HG02798 (cell line): ENCODE results near the gene P2RX4.
"Not testable (repeated sequence)": the region's sequence is repeated elsewhere in the genome, so short reads cannot be mapped to it uniquely, and the experiment has no call there.

ENCODE experiments used
- ATAC-seq: cut with Tn5 transposase; IDR thresholded peaks from one replicate; pipeline ENCODE4 v1.9.1; 2021; ENCODE audit warnings: mild to moderate bottlenecking; ENCODE audit not compliant: unreplicated experiment, poor library complexity

P2RX4 gene

DNA sequence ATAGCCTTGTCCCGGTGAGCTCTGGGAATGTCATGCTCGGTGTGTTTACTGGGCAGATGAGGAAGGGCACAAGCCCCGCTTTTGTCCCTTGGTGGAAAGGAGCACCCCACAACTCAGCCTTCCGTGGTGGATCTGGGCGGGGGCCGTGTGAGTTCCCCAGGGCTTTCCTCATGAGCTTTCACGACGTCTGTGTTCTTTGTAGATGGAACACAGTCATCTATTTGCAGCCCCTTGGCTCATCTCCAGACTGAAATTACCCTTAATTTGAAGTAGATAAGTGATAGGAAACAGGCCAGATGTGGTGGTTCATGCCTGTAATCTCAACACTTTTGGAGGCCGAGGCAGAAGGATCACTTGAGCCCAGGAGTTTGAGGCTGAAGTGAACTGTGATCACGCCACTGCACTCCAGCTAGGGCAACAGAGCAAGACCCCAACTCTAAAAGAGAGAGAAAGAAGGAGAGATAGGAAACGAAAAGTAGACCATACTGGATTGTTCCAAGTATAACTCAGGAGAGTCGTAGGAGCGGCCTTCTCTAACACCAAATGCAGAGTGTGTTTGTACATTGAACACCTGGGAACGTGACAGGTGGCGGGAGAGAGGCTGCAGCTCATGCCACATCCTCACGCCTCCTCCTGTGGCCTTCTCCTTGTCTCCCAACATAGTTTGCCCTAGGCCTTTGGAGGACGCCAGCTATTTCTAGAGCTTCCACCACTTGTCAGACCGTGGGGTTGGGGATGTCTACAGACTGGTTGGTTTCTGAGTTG, 8.8 kb downstream of the P2RX4 start:
- no peak for ATAC-seq

DNA sequence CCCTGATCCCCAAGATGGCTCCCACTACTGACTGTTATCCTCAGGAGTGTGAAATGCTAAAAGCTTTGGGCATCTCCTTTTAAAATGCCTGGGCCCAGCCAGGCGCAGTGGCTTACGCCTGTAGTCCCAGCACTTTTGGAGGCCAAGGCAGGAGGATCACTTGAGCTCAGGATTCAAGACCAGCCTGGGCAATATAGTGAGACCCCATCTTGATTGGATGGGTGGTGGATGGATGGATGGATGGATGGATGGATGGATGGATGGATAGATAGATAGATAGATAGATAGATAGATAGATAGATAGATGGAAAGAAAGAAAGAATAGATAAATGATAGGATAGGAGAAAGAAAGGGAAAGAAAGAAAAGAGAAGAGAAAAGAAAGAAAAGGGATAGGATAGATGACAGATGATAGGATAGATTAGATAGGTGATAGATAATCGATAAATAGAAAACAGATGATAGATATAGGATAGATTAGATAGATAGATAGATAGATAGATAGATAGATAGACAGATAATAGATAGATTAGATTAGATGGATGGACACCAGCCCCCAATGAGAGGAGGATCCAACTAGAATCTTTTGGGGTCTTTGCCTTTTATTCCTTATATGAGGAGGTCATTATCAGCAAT, 9.5 kb downstream of the P2RX4 start:
- ATAC-seq: no peak

DNA sequence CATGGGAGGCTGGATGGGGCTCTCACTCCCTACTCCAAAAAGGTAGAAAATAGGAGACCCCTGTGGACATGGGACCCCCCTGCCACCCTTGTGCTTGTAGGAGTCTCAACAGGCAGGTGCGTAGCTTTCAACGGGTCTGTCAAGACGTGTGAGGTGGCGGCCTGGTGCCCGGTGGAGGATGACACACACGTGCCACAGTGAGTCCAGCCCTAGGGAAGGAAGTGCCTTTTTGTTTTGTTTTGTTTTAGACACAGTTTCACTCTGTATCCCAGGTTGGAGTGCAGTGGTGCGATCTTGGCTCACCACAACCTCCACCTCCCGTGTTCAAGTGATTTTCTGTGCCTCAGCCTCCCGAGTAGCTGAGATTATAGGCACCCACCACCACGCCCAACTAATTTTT, 12.9 kb downstream of the P2RX4 start:
- no peak for ATAC-seq

DNA sequence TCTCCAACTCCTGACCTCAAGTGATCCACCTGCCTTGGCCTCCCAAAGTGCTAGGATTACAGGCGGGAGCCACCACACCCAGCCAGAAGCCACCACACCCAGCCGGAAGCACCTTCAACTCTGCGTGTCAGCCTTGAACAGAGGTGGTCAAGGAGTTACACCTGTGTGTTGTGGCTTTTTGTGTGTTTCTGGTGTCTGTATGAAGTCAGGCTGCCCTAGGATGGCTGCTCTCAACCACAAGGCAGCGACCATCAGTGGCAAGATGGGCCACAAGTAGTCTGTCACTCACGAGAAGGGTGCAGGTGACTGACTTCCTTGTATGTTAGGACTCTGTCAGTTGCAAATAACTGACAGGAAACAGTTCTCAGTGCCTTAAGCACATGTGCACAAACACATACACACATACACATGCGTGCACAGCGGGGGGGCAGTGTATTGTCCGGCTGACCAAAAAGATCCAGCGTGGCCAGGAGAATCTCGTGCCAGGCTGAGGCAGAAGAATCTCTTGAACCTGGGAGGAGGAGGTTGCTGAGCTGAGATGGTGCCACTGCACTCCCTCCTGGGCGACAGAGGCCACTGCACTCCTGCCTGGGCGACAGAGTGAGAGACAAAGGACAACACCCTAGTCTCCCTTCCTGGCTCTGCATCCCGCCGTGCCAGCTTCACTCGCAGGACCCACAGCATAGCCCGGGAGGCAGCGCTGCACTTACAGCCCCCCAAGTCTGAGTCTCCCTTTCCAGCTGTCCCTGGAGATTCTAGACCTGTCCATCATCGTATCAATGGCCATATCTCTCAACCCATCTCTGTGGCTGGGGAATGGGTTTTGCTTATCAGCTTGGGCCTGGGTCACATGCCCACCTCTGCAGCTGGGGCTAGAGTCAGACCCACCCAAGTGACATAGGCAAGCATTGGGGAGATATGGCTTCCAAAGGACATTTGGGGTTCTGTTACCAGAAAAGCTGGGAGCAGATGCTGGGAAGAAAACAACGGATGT, 13.7 kb downstream of the P2RX4 start:
- no peak for ATAC-seq

DNA sequence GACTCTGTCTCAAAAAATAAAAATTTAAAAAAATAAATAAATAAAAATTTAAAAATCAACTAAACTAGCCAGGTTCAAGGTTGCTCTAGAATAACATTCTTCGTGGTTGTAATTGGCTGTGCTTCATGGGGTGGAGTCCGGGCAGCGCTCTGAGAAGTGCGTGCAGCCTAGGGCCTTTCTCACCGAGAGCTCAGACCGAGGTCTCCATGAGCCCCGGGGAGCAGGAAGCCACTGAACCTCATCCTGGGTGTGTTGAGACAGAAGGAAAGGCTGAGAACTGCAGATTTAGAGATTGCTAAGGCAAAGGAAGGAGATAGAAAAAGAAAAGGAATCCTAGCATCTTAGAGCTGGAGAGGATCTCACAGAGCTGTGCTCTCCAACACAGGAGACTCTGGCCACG, 14.7 kb downstream of the P2RX4 start:
- no peak for ATAC-seq

DNA sequence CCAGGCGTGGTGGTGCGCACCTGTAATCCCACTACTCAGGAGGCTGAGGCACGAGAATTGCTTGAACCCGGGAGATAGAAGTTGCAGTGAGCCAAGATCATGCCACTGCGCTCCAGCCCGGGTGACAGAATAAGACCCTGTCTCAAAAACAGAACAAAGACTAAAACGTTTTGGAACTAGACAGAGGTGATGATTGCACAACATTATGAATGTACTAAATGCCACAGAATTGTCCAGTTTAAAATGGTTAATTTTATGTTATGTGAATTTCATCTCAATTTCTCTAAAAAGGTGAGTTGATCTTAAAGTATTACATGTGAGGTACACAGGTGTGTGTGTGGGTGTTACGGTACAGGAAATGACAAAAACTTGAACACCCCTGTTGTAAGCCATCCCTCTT, 16.5 kb downstream of the P2RX4 start:
- no peak for ATAC-seq

DNA sequence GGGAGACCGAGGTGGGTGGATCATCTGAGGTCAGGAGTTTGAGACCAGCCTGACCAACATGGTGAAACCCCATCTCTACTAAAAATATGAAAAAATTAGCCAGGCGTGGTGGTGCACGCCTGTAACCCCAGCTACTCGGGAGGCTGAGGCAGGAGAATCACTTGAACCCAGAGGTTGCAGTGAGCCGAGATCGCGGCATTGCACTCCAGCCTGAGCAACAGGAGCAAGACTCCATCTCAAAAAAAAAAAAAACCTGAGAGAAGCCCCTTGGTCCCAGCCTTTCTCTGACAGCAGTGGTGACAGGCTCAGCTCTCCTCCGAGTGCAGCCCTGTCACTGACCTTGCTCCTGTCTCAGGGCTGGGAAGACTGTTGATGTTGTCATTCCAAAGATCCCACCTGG, 16.9 kb downstream of the P2RX4 start:
- ATAC-seq: not testable (repeated sequence)

DNA sequence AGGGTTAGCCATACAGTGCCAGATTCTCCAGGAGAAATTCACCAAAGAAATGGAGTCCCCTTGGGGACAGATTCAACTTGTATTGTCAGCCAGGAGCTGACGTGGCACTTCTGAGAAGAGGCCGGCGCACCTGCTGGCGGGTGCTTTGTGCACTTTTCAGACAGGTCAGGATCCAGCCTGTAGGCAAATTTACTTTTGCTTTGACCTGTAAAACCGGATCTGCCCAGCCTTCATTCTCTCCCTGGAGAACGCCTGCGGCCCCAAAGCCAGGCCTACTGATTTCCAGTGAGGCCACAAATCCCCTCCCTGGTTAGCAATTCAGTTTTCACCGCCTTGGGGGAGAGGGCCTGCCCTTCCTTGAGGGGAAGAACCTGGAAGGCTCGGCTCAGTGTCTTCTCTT, 17.4 kb downstream of the P2RX4 start:
- peak; percentile 75 for ATAC-seq

DNA sequence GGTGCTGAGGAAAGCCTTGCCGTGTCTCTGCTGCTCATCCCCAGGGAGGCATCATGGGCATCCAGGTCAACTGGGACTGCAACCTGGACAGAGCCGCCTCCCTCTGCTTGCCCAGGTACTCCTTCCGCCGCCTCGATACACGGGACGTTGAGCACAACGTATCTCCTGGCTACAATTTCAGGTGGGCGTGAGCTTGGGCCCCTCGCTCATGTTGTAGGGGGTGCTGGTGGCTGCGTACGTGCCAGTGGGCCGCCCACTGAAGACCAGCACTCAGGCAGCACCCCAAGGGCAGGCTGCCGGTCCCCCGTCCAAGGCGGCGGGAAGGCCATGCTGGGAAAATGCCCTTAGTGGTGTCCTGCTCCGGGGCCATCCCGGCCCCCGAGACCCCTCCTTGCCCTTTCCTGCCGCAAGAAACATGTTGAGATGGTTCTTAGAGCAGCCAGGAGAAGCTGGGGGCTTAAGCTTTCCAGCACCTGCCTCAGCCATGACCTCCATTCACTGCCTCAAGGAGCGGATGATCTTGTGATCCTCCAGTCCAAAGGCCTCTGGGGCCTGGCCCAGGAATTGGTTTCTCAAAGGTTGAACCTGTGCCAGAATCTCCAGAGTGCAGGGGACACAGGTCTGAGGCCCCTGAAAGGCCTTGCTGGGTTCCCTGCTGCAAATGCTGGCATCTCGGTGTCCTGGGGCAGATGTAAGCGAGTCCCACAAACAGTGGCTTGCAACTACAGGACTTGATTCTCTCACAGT, 19.2 kb downstream of the P2RX4 start:
- ATAC-seq: no peak

DNA sequence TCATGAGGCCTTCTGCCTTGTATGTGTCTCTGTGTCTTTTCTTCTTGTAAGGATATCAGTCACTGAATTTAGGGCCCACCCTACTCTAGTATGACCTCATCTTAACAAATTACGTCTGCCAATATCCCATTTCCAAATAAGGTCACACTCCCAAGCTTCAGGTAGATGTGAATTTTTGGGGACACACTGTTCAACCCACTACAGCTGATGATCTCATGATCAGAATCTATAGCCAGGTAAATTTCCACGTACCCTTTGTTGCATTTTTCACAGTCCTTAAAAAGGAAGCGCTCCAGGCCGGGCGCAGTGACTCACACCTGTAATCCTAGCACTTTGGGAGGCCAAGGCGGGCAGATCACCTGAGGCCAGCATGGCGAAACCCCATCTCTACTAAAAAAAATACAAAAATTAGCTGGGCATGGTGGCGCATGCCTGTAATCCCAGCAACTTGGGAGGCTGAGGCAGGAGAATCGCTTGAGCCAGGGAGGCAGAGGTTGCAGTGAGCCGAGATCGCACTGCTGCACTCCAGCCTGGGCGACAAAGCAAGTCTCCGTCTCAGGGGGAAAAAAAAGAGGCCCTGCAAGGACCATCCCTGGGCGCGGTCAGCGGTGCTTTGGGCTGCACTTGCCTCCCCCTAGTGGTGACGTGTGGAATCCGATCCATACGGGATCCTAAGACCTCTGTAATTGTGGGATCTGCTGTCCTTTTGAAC, 20.1 kb downstream of the P2RX4 start:
- not testable (repeated sequence) for ATAC-seq

DNA sequence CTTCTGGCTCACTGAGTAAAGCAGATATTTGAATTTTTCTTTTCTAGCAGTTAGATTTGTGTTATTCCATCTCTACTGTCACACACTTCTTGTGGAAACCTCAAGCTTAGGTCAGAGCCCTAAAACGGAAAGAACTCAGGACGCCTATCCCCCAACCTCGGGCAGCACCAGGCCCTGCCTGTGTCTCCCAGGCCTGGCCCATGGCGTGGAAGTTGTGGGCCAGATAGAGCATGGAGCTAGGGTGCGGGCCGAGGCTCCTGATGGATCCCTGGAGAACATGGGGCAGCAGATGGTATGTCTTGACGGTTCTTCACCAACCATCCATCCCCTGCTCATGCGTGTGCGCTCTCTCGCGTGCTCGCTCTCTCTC, 20.6 kb downstream of the P2RX4 start:
- ATAC-seq: no peak

DNA sequence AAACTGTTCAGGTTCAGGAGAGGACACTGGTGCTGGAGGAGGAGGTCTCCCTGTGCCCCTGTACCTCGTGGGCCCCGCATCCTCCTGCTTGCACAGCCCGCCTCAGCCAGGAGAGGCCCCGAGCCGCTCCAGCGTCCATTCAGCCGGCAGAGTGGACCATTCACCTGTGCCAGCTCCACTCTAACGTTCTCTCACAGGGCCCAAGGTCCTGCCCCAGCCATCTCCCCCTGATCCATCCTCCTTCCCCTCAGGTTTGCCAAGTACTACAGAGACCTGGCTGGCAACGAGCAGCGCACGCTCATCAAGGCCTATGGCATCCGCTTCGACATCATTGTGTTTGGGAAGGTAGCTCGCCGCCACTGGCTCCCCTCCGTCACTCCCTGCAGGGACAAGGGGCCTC, 22.2 kb downstream of the P2RX4 start:
- no peak for ATAC-seq

DNA sequence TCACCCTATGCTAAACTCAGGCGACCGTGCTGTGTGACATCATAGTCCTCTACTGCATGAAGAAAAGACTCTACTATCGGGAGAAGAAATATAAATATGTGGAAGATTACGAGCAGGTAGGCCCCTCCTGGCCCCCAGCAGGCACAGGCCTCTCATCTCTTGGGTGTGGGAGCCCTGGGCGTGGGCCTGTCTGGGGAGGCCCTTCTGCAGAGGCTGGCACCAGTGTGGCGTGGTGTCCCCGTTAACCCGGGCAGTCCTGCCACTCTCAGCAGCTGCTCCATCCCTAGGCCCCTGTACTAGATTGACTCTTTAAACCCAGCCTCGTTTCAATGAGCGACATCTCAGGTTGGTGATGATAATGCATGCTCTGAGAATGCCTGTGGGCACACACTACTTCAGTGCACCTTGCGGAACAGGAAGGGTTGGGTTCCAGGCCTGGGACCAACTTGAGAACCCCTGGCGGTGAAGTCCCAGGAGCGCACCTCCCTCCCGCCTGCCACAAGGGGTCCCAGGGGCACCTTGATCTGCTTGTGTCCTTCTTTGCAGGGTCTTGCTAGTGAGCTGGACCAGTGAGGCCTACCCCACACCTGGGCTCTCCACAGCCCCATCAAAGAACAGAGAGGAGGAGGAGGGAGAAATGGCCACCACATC, 23.2 kb downstream of the P2RX4 start:
- no peak for ATAC-seq

DNA sequence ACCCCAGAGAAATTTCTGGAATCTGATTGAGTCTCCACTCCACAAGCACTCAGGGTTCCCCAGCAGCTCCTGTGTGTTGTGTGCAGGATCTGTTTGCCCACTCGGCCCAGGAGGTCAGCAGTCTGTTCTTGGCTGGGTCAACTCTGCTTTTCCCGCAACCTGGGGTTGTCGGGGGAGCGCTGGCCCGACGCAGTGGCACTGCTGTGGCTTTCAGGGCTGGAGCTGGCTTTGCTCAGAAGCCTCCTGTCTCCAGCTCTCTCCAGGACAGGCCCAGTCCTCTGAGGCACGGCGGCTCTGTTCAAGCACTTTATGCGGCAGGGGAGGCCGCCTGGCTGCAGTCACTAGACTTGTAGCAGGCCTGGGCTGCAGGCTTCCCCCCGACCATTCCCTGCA, 23.7 kb downstream of the P2RX4 start:
- ATAC-seq: no peak

DNA sequence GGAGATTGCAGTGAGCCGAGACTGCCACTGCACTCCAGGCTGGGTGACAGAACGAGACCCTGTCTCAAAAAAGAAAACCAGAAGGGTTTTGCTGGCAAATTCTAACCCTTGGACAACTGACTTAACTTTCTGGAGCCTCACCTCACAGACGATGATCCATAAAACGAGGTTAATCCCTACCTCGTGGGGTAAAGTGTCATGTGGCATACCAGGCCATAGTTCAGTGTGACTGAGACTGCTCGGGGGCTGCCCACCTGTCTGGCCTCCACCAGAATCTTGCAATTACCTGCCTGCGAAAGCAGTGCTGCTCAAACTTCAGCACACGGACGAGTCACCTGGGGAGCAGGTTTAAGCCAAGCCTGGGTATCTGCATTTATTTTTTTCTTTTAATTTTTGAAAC, 26.8 kb downstream of the P2RX4 start:
- ATAC-seq: no peak

DNA sequence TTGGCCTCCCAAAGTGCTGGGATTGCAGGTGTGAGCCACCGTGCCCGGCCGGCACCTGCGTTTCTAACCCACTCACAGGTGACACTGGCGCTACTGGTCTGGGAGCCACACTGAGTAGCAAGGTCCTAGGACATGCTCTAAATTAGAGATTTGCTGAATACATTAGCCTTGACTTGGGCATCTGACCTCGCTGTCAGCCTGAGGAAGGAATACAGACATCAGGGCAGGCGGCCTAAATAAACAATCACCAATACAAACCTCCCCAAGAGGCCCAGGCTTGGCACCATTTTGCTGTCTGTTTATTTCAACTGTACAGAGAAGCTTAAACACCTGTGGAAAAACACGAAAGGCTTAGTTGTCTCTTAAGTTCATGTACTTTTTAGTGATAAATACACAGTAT, 27.5 kb downstream of the P2RX4 start:
- no peak for ATAC-seq

DNA sequence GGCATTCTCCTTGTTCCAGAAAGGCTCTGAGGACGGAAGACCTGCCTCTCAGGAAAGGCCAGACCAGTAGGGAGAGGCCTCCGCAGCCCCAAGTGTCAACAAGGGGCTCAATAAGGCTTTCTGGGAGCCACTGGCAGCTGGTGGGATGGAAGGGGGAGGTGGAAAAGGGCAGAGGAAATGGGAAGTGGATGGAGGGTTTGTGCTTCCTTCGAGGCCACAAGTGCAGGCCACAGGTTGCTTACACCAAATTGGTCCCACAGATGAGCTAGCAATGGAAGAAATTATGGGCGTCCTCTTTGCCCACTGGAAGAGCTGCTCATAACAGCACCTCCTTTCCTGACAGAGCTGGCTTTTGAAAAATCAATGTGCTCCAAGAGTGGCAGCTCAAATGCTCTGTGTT, 28.2 kb downstream of the P2RX4 start:
- ATAC-seq: no peak

DNA sequence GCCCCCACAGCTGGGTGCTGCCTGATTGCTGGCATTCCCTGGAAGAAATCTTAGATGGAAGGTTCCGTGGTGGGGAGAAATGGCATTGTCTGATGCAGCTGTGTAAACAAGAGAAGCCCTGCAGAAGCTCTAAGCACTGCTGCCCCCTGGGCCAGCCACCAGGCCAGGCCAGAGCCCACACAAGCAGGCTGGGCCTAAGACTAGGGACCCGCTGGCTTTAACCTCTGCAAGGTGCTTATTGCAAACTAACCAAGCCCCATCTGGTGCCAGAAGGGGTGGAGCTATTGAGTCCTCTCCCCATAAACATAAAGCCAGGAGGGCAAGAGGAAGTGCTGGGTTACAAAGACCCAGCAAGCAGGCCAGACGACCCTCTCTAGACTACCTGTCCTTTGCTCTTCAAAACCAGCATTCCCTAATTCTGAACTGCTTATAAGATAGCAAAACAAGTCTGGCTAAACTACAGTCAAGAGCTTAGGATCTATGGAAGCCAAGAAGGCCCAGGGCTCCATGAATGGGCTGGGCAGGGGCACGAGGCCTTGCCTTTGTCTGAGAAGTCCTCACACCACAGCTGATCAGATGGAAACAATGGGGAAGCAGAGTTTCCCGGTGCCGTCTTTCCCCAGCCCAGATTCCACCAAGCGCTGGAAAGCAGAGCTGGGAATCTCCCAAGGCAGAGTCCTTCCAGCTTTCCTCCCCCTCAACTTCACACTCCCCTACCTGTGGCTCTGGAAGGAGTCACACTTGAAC, 28.8 kb downstream of the P2RX4 start:
- ATAC-seq: no peak
